Measurements from ENCODE around the gene SECTM1.

- no peak for TF ChIP-seq CBFA2T3 (IDR thresholded peaks at IDR 0.05)
- no peak for TF ChIP-seq CHCHD3 (CRISPR knock-in tag; IDR thresholded peaks at IDR 0.05)
- TF ChIP-seq ZNF121 (CRISPR knock-in tag; conservative IDR thresholded peaks at IDR 0.05) = no peak
- TF ChIP-seq CTCF (IDR thresholded peaks at IDR 0.05 in 2 of 3, conservative IDR thresholded peaks at IDR 0.05 in 1 of 3; ENCODE audit: insufficient read depth in 2 of 3, low read depth in 1 of 3, low read length in 3 of 3) = no peak
- no peak for TF ChIP-seq KAT7 (CRISPR knock-in tag; IDR thresholded peaks at IDR 0.05; ENCODE audit: borderline replicate concordance)
- no peak for TF ChIP-seq CHD2 (IDR thresholded peaks at IDR 0.05; ENCODE audit: low read depth, low read length)
- no peak for TF ChIP-seq TSC22D4 (tag; IDR thresholded peaks at IDR 0.05)
- no peak for TF ChIP-seq POLR2AphosphoS5 (IDR thresholded peaks at IDR 0.05; ENCODE audit: control insufficient read depth, insufficient read depth, low read depth, low read length)
These were observed 5.2 kb downstream of the SECTM1 start for GRCh38 chr17:82328141-82328993.
